ENCODE results near the gene SLCO2B1.

SLCO2B1 gene

DNA sequence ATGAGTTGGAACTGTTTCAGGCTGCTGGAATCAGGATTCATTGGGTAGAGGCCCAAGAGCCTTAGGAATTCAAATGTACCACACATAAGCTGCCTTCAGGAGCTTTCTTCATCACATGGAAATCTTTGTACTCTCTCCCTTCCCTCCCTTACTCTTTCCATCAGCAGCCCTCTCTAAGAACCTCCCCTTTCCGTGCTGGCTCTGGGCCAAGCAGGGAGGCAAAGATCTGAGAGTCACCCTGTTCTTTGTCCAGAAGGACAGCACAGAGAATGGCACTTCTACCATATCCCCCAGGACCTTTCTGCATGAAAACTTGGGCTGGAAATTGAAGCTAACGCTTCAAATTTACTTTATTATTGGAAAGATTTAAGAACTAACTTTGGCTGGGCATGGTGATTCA lies 69.0 kb downstream of the SLCO2B1 start:
- no peaks in the 10 kb centered on the region for H4K20me1 ChIP-seq (ENCODE audit: control insufficient read depth, insufficient read depth, low read depth, low read length)

DNA sequence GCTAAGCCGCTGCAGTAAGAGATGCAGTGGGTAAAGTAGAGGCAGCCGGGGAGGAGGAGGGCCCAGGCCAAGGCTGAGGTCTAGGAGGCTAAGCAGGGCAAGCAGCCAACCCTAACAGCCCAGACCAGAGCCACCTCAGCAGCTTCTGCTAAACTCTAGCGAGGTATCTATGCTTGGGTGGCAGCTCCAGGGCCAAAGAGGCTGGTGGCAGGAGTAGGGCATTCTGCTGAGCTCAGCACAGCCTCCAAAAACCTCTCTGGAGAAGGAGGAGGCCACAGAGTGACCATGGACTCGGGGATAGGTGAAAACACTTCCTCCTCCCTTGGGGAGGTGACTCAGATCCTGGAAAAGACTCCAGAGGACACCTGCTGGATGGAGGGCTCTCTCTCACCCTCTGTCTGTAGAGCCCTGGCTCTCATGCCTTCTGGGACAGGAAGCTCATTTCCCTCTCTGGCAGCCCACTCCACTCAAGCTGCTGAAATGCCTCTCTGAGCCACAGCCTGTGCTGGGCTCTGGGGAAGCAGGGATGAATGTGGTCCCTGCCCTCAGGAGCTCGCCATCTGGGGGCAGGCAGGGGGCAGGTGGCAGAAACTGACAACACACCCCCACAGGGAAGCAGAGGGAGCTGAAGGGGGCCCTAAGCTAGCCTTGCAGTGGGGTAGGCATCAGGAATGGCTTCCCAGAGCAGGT lies 73.2 kb downstream of the SLCO2B1 start:
- Histone ChIP-seq H3K4me3 (ENCODE audit: low read length) (no peak overlapping the region), H3K9me2 (replicated peaks; ENCODE audit: control insufficient read depth, low read length) (no peaks in the 10 kb centered on the region), H3K4me2 (ENCODE audit: low read length) (no peak overlapping the region), H3K9me3 (ENCODE audit: control insufficient read depth, insufficient read depth, low read length) (no peaks in the 10 kb centered on the region), H3K36me3 (ENCODE audit: control insufficient read depth, low read length) (no peaks in the 10 kb centered on the region), H3K27me3 (ENCODE audit: control insufficient read depth, low read length) (no peaks in the 10 kb centered on the region; the same call in 1 of the 2 replicates), H3K4me1 (ENCODE audit: control insufficient read depth, low read length) (no peaks in the 10 kb centered on the region), H3K79me2 (ENCODE audit: control insufficient read depth, low read length) (no peaks in the 10 kb centered on the region), H3F3A (ENCODE audit: control insufficient read depth, insufficient read depth) (no peaks in the 10 kb centered on the region), H4K20me1 (ENCODE audit: control insufficient read depth, insufficient read depth, low read depth, low read length) (no peaks in the 10 kb centered on the region), H3K27ac (ENCODE audit: low read depth, low read length) (no peak overlapping the region)
- TF ChIP-seq, protein P1, sequence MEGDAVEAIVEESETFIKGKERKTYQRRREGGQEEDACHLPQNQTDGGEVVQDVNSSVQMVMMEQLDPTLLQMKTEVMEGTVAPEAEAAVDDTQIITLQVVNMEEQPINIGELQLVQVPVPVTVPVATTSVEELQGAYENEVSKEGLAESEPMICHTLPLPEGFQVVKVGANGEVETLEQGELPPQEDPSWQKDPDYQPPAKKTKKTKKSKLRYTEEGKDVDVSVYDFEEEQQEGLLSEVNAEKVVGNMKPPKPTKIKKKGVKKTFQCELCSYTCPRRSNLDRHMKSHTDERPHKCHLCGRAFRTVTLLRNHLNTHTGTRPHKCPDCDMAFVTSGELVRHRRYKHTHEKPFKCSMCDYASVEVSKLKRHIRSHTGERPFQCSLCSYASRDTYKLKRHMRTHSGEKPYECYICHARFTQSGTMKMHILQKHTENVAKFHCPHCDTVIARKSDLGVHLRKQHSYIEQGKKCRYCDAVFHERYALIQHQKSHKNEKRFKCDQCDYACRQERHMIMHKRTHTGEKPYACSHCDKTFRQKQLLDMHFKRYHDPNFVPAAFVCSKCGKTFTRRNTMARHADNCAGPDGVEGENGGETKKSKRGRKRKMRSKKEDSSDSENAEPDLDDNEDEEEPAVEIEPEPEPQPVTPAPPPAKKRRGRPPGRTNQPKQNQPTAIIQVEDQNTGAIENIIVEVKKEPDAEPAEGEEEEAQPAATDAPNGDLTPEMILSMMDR (IDR thresholded peaks at IDR 0.05; ENCODE audit: low read depth, low read length, poor library complexity, severe bottlenecking): no peak
- no peak for TF ChIP-seq EZH2phosphoT487 (IDR thresholded peaks at IDR 0.05; ENCODE audit: borderline replicate concordance, low read length)

More for the DNA sequence above, 69.0 kb downstream of the SLCO2B1 start:
- no peaks in the 10 kb centered on the region for H3K36me3 ChIP-seq (ENCODE audit: control insufficient read depth, low read length)
- TF ChIP-seq EZH2phosphoT487 (IDR thresholded peaks at IDR 0.05; ENCODE audit: borderline replicate concordance, low read length): no peak
- TF ChIP-seq, protein P1 (IDR thresholded peaks at IDR 0.05; ENCODE audit: low read depth, low read length, poor library complexity, severe bottlenecking): no peak
- H3K4me3 ChIP-seq (ENCODE audit: low read length): no peak overlapping the region
- no peaks in the 10 kb centered on the region for H3K9me3 ChIP-seq (ENCODE audit: control insufficient read depth, insufficient read depth, low read length)
- H3K9me2 ChIP-seq (replicated peaks; ENCODE audit: control insufficient read depth, low read length): no peaks in the 10 kb centered on the region
- H3K4me1 ChIP-seq (ENCODE audit: control insufficient read depth, low read length): no peaks in the 10 kb centered on the region
- H3F3A ChIP-seq (ENCODE audit: control insufficient read depth, insufficient read depth): no peaks in the 10 kb centered on the region
- H3K4me2 ChIP-seq (ENCODE audit: low read length): no peak overlapping the region
- H3K27me3 ChIP-seq (ENCODE audit: control insufficient read depth, low read length): no peaks in the 10 kb centered on the region; the same call in 1 of the 2 replicates
- no peaks in the 10 kb centered on the region for H3K79me2 ChIP-seq (ENCODE audit: control insufficient read depth, low read length)
- no peak overlapping the region for H3K27ac ChIP-seq (ENCODE audit: low read depth, low read length)

DNA sequence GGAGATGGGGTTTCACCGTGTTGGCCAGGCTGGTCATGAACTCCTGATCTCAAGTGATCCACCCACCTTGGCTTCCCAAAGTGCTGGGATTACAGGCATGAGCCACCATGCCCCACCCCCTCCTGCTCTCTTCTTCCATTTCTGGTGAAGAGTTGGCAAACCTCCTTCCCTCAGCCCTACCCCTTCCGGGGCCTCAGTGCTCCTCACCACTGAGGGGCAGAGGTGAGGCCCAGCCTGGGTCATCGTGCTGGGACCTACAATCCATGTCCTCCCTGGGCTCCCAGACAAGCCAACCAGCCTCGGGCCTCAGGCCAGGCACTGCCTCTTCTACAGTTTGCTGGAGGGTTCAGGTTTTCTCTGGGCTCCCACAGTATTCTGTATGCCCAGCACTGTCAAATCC lies 74.9 kb downstream of the SLCO2B1 start:
- TF ChIP-seq EZH2phosphoT487 (IDR thresholded peaks at IDR 0.05; ENCODE audit: borderline replicate concordance, low read length): no peak
- TF ChIP-seq, protein P1 (IDR thresholded peaks at IDR 0.05; ENCODE audit: low read depth, low read length, poor library complexity, severe bottlenecking): no peak

More for the DNA sequence above, 74.9 kb downstream of the SLCO2B1 start:
- no peaks in the 10 kb centered on the region for H3K9me2 ChIP-seq (replicated peaks; ENCODE audit: control insufficient read depth, low read length)
- H3K4me1 ChIP-seq (ENCODE audit: control insufficient read depth, low read length): no peaks in the 10 kb centered on the region
- H3K9me3 ChIP-seq (ENCODE audit: control insufficient read depth, insufficient read depth, low read length): no peaks in the 10 kb centered on the region
- H3K4me2 ChIP-seq (ENCODE audit: low read length): no peak overlapping the region
- no peaks in the 10 kb centered on the region; the same call in 1 of the 2 replicates for H3K27me3 ChIP-seq (ENCODE audit: control insufficient read depth, low read length)
- no peaks in the 10 kb centered on the region for H3K79me2 ChIP-seq (ENCODE audit: control insufficient read depth, low read length)
- H3F3A ChIP-seq (ENCODE audit: control insufficient read depth, insufficient read depth): no peaks in the 10 kb centered on the region
- H3K4me3 ChIP-seq (ENCODE audit: low read length): no peak overlapping the region
- no peaks in the 10 kb centered on the region for H4K20me1 ChIP-seq (ENCODE audit: control insufficient read depth, insufficient read depth, low read depth, low read length)
- no peaks in the 10 kb centered on the region for H3K36me3 ChIP-seq (ENCODE audit: control insufficient read depth, low read length)
- H3K27ac ChIP-seq (ENCODE audit: low read depth, low read length): no peak overlapping the region

Data from DOHH2 (cell line).